IMR-90 (cell line): ENCODE measurements around the gene MFNG. TPM values are rescaled to one million over a fixed set of nuclear protein-coding genes. Genes with fewer than 3 reads are reported as not detected.

Source experiments
- ATAC-seq: fragments of 200-7000 bp; cut with Tn5 transposase; 2 replicates; pipeline ENCODE4 v1.9.1; 2020; ENCODE audit warnings: low read depth, mild to moderate bottlenecking, moderate library complexity
- BruUV-seq: library from RNA; stranded (reverse); fragments of 400-500 nt; replicated peaks from 2 replicates; lab custom pipeline; 2021; lab: Mats Ljungman, UMichigan
- CTCF ChIA-PET: fragments of 300-600 bp; formaldehyde crosslinking; extraction: SDS; loops from one replicate; lab custom pipeline; 2021; ENCODE audit warnings: antibody characterized with exemption; lab: Yijun Ruan, JAX
- POLR2A ChIA-PET: fragments of 300-600 bp; sonication (Branson Sonifier 250); formaldehyde crosslinking; loops from one replicate; lab custom pipeline; 2022; ENCODE audit warnings: antibody characterized with exemption; ENCODE audit not compliant: unreplicated experiment; lab: Charles Lee
- DNase-seq: peaks from one replicate; pipeline ENCODE4 v3.0.0; 2013
- H2AFZ ChIP-seq: replicated peaks from 2 replicates; pipeline ENCODE3; 2013; ENCODE audit warnings: low read length, mild to moderate bottlenecking; ENCODE audit not compliant: poor library complexity
- H2AK5ac ChIP-seq: 2 replicates; pipeline ENCODE4 v1.6.1; 2013; ENCODE audit warnings: low read depth, low read length, inconsistent platforms
- H2AK9ac ChIP-seq: replicated peaks from 2 replicates; pipeline ENCODE3; 2013; ENCODE audit warnings: mild to moderate bottlenecking, low read depth, low read length, moderate library complexity; ENCODE audit not compliant: poor library complexity
- H2BK120ac ChIP-seq: 2 replicates; pipeline ENCODE4 v1.6.1; 2013; ENCODE audit warnings: low read depth, low read length, inconsistent platforms
- H2BK15ac ChIP-seq: 3 replicates; pipeline ENCODE4 v1.6.1; 2013; ENCODE audit warnings: low read depth, low read length, inconsistent platforms
- H2BK20ac ChIP-seq: 2 replicates; pipeline ENCODE4 v1.6.1; 2013; ENCODE audit warnings: low read depth, mild to moderate bottlenecking, inconsistent platforms, low read length, moderate library complexity
- H2BK5ac ChIP-seq: 2 replicates; pipeline ENCODE4 v1.6.1; 2013; ENCODE audit warnings: mild to moderate bottlenecking, low read depth, low read length, inconsistent platforms; ENCODE audit not compliant: poor library complexity, severe bottlenecking
- H3K14ac ChIP-seq: replicated peaks from 2 replicates; pipeline ENCODE4 v1.6.1; 2013; ENCODE audit warnings: low read depth, low read length, inconsistent platforms
- H3K18ac ChIP-seq: 2 replicates; pipeline ENCODE4 v1.6.1; 2013; ENCODE audit warnings: low read depth, low read length, control low read depth
- H3K23ac ChIP-seq: 2 replicates; pipeline ENCODE4 v1.6.1; 2013; ENCODE audit warnings: low read depth, low read length, inconsistent platforms
- H3K27ac ChIP-seq: 2 replicates; pipeline ENCODE4 v1.5.1; 2013; ENCODE audit warnings: mild to moderate bottlenecking, control low read depth, low read length; ENCODE audit not compliant: insufficient read depth
- H3K27me3 ChIP-seq: 2 replicates; pipeline ENCODE4 v1.6.1; 2013; ENCODE audit warnings: low read length; ENCODE audit not compliant: control insufficient read depth, insufficient read depth
- H3K36me3 ChIP-seq: 2 replicates; pipeline ENCODE4 v1.6.1; 2013; ENCODE audit warnings: low read length, mixed read lengths; ENCODE audit not compliant: control insufficient read depth, insufficient read depth
- H3K4ac ChIP-seq: 2 replicates; pipeline ENCODE4 v1.6.1; 2013; ENCODE audit warnings: low read depth, low read length, inconsistent platforms
- H3K4me1 ChIP-seq: 2 replicates; pipeline ENCODE4 v1.6.1; 2013; ENCODE audit warnings: low read length, mixed read lengths; ENCODE audit not compliant: control insufficient read depth, insufficient read depth
- H3K4me2 ChIP-seq: 2 replicates; pipeline ENCODE4 v1.6.1; 2013; ENCODE audit warnings: low read depth, mild to moderate bottlenecking, control low read depth, low read length, moderate library complexity
- H3K4me3 ChIP-seq: 2 replicates; pipeline ENCODE4 v1.5.1; 2013; ENCODE audit warnings: low read depth, mild to moderate bottlenecking, control low read depth, low read length, moderate library complexity; ENCODE audit not compliant: insufficient read depth
- H3K56ac ChIP-seq: 2 replicates; pipeline ENCODE4 v1.6.1; 2013; ENCODE audit warnings: low read length, inconsistent platforms; ENCODE audit not compliant: insufficient read depth; ENCODE audit errors: extremely low read depth
- H3K79me1 ChIP-seq, 2 experiments: 2 replicates each; pipeline ENCODE4 v1.6.1; 2013; ENCODE audit warnings: low read length in 2 of 2, inconsistent platforms in 1 of 2, low read depth in 1 of 2
- H3K9ac ChIP-seq: 2 replicates; pipeline ENCODE4 v1.6.1; 2013; ENCODE audit warnings: low read depth, low read length, control low read depth
- H3K9me1 ChIP-seq: 2 replicates; pipeline ENCODE4 v1.6.1; 2013; ENCODE audit warnings: low read length, inconsistent platforms; ENCODE audit not compliant: insufficient read depth
- H3K9me3 ChIP-seq: 2 replicates; pipeline ENCODE4 v1.6.1; 2013; ENCODE audit warnings: low read length; ENCODE audit not compliant: control insufficient read depth, insufficient read depth
- H4K20me1 ChIP-seq: 2 replicates; pipeline ENCODE4 v1.6.1; 2013; ENCODE audit warnings: low read length, inconsistent platforms; ENCODE audit not compliant: insufficient read depth
- H4K5ac ChIP-seq: 2 replicates; pipeline ENCODE4 v1.6.1; 2013; ENCODE audit warnings: mild to moderate bottlenecking, low read depth, low read length, control low read depth
- H4K8ac ChIP-seq, 2 experiments: 2 replicates each; pipeline ENCODE4 v1.6.1; 2013; ENCODE audit warnings: low read depth in 2 of 2, low read length in 2 of 2, control low read depth in 1 of 2, inconsistent platforms in 1 of 2
- H4K91ac ChIP-seq: 2 replicates; pipeline ENCODE4 v1.6.1; 2013; ENCODE audit warnings: low read depth, low read length, inconsistent platforms; ENCODE audit not compliant: insufficient read depth
- BHLHE40 ChIP-seq: fragments of 150-350 bp; IDR thresholded peaks from 2 replicates; pipeline ENCODE4 v1.6.1; 2016; ENCODE audit warnings: mild to moderate bottlenecking, low read depth, low read length
- CHD1 ChIP-seq: IDR thresholded peaks from 2 replicates; pipeline ENCODE4 v1.6.1; 2012; ENCODE audit warnings: low read depth, low read length, improper control_type of control experiment
- CTCF ChIP-seq: conservative IDR thresholded peaks from 2 replicates; pipeline ENCODE4 v1.5.1; 2012; ENCODE audit warnings: mild to moderate bottlenecking, low read depth, low read length, improper control_type of control experiment
- ELK1 ChIP-seq: fragments of 150-350 bp; IDR thresholded peaks from 2 replicates; pipeline ENCODE4 v1.6.1; 2016; ENCODE audit warnings: low read depth, mild to moderate bottlenecking, low read length, moderate library complexity, borderline replicate concordance
- NFE2L2 ChIP-seq: fragments of 150-350 bp; IDR thresholded peaks from 2 replicates; pipeline ENCODE4 v1.6.1; 2016; ENCODE audit warnings: low read depth, mild to moderate bottlenecking, low read length
- POLR2A ChIP-seq: IDR thresholded peaks from 2 replicates; pipeline ENCODE4 v1.6.1; 2012; ENCODE audit warnings: mild to moderate bottlenecking, low read depth, low read length
- RAD21 ChIP-seq: IDR thresholded peaks from 2 replicates; pipeline ENCODE4 v1.6.1; 2012; ENCODE audit warnings: low read length, improper control_type of control experiment
- WGBS, 2 experiments: methylation state at CpG; one replicate each; pipeline versions ENCODE4 v1.1.5 to v1.1.7; 2013; ENCODE audit warnings: missing lambda C conversion rate in 2 of 2; ENCODE audit not compliant: insufficient read length in 1 of 2; ENCODE audit errors: extremely low coverage in 2 of 2; 5-methylcytosine and 5-hydroxymethylcytosine counted together
- dilution Hi-C: fragments of 300-500 bp; cut with HindIII; formaldehyde crosslinking; loops from one replicate; pipeline ENCODE4 v1.14.3; 2018; ENCODE audit warnings: low sequenced_read_pairs; ENCODE audit not compliant: unreplicated experiment
- in situ Hi-C: fragments of 300-500 bp; cut with MboI; formaldehyde crosslinking; loops from 3 replicates; pipeline ENCODE4 v1.14.3; 2019; ENCODE audit warnings: low sequenced_read_pairs, inconsistent platforms, mixed read lengths
- intact Hi-C: fragments of 100-400 bp; cut with micrococcal nuclease; formaldehyde crosslinking; loops from 2 replicates; pipeline ENCODE4 v1.10.0; 2022
- polyA plus RNA-seq, 3 experiments: library from polyadenylated mRNA; depleted of rRNA; stranded (reverse); fragments of >200 nt; gene quantifications; 2 replicates each; pipeline ENCODE4 v1.2.3, GENCODE V29; 2012; ENCODE audit warnings: low replicate concordance in 1 of 3
- total RNA-seq: library from RNA; depleted of rRNA; stranded (reverse); fragments of >200 nt; gene quantifications from 2 replicates; pipeline ENCODE4 v1.2.3, GENCODE V29; 2012

Gene MFNG
- total and polyA plus RNA-seq, 2 of the 4 experiments (the other 2 are of a cell fraction) = 0.15 TPM; not detected in 1

- Histone ChIP-seq H3K27me3 (no peaks in the 10 kb centered on the region), H2AFZ (no peak overlapping the region), H3K79me1 (peaks cover 0 to 13% of the 10 kb centered on the region in 2 experiments; a peak in 2 of 4 replicates), H3K27ac (no peak overlapping the region), H2AK5ac (0 out of 2 replicates have a peak overlapping the region, but pooled peaks have one; percentile 24), H2BK120ac (no peak overlapping the region), H3K4ac (no peak overlapping the region), H3K9me3 (no peaks in the 10 kb centered on the region), H3K9me1 (peaks cover 8% of the 10 kb centered on the region), H2BK20ac (no peak overlapping the region), H3K36me3 (peaks cover 31% of the 10 kb centered on the region), H3K9ac (no peak overlapping the region), H3K18ac (no peak overlapping the region), H2AK9ac (no peak overlapping the region), H2BK15ac (no peak overlapping the region), H3K56ac (no peak overlapping the region), H2BK5ac (no peak overlapping the region), H4K5ac (no peak overlapping the region), H3K14ac (no peak overlapping the region), H3K4me1 (peaks cover 11% of the 10 kb centered on the region), H3K4me3 (no peak overlapping the region), H4K91ac (no peak overlapping the region), H3K23ac (no peak overlapping the region), H4K8ac (no peak overlapping the region), H3K4me2 (no peak overlapping the region), H4K20me1 (no peaks in the 10 kb centered on the region; the same call in 1 of the 2 replicates)
- CTCF ChIA-PET = no interaction called here
- intact Hi-C loops (no loop called here), in situ Hi-C loops (no loop called here), dilution Hi-C loops (no loop called here)
- ATAC-seq = no peak
- no CpG with 5 or more reads among the region's 3 CpGs for WGBS, 2 experiments
- no TSS peak for BruUV-seq
- TF ChIP-seq CTCF = no peak
- TF ChIP-seq CHD1 = no peak
- TF ChIP-seq RAD21 = no peak
- TF ChIP-seq BHLHE40 = no peak
- TF ChIP-seq NFE2L2 = no peak
- no peak for TF ChIP-seq ELK1
- TF ChIP-seq POLR2A = no peak
- POLR2A ChIA-PET = no interaction called here
- DNase-seq = no peak
Observed at GRCh38 chr22:37503183-37503683, 17.0 kb upstream of the MFNG start.
